NCI-H2081 (cell line): Measurements from ENCODE around the gene ACBD5.
"Not testable (repeated sequence)": the region's sequence is repeated elsewhere in the genome, so short reads cannot be mapped to it uniquely, and the experiment has no call there.

ENCODE experiments used
- DNase-seq, 2 experiments: peaks; one replicate each; lab custom pipeline; 2025; lab: John Stamatoyannopoulos, UW

ACBD5 gene

DNA sequence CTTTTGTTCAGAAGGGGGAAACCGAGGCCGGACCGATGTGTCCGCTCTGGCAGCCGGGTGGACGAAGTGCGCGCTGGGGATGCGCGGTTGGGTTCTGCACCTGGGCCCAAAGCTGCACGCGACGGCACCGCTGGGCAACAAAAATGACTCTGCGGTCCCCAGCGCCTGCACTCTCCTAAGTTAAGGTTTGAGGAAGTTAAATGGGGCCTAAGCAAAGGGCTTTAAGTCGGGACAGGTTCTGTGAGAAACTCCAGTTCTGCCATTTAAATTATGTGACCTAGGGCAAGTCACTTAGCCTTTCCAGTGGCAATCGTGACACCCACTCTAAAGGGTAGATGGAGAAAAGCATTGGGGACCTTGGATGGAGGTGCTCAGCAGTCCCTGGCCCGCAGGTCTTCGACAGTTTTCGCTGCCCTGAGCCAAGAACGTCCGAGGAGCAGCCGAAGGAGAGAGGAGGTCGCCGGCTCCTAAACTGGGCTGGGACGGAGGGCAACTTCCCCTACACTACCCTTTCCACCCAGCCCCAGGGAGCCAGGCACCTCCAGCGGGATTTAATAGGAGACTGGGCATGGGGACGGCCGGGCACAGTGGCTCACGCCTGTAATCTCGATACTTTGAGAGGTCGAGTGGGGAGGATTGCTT, 534 bp upstream of the ACBD5 start:
- no peak for DNase-seq

DNA sequence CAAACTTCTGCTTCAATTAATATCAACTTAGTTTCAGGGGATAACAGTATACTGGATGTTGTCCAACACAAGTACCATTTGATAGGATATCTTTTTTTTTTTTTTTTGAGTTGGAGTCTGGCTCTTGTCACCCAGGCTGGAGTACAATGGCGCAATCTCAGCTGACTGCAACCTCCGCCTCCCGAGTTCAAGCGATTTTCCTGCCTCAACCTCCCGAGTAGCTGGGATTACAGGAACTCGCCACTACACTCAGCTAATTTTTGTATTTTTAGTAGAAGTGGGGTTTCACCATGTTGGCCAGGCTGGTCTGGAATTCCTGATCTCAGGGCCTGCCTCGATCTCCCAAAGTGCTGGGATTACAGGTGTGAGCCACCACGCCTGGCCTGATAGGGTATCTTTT, 3.1 kb downstream of the ACBD5 start:
- DNase-seq = not testable (repeated sequence)

DNA sequence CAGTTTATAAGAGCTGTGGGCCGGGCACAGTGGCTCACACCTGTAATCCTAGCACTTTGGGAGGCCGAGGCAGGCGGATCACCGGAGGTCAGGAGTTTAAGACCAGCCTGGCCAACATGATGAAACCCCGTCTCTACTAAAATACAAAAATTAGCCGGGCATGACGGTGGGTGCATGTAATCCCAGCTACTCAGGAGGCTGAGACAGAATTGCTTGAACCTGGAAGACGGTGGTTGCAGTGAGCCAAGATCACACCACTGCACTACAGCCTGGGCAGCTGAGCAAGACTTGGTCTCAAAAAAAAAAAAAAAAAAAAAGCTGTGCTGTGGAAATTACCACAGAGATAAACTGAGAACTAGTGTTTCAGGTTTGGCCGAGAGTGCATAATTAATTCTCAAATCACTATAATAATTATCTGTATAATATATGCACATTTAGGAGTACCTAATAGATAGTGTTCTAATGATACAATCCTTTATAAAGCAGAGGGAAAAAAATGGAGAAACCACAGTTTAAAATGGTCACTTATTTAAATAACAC, 3.9 kb downstream of the ACBD5 start:
- DNase-seq = not testable (repeated sequence)

DNA sequence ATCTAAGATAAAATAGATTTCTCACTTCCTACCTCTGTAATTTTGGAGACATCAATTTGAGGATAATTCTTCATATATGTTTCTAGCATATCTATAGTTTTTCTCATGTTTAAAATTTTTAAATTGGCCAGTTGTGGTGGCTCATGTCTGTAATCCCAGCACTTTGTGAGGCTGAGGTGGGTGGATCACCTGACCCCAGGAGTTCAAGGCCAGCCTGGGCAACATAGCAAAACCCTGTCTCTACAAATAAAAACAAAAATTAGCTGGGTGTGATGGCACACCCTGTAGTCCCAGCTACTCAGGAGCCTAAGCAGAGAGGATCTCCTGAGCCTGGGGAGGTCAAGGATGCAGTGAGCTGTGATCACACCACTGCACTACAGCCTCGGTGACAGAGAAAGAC, 4.9 kb downstream of the ACBD5 start:
- DNase-seq = no peak

DNA sequence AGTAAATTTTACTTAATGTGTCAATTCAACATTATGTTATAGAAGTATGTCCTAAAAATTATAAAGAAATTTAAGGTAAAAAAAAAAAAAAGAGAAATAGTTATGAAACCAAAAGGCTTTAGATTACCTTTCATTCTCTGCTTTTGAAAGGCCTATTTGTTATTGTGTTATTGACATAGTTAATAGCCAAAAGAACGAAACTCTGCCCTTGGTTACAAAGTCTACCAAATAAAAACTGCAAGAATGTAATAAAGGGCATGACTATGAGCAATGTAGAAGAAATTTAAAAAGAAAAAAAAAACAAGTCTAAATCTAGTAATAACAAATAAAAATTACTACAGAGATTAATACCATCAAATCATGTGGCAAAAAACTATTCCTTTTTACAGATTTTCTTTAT, 10.6 kb downstream of the ACBD5 start:
- no peak for DNase-seq

DNA sequence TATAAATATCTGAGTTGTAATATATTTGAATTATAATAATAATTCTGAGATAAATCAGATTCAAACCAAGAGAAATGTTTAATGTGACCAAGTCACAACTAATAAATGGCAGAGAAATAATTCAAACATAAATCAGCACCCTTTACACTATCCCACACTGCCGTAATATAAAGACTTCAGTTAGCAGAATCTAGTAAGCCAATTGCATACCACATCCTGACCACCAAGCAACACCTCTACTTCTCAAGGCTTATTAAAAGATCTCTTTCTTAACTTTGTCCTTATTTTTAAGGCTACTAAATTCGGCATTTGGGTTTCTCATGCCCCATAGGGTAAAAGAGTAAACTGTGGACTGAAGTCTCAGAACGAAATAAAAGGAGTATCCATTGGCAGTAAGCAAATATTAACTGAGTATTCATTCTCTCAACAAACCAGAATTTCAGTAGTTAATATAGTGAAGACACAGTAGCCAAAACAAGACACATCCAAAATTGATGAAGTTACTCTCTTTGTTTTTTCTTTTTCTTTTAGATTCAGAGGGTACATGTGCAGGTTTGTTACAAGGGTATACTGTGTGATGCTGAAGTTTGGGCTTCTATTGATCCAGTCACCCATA, 14.8 kb downstream of the ACBD5 start:
- no peak for DNase-seq

DNA sequence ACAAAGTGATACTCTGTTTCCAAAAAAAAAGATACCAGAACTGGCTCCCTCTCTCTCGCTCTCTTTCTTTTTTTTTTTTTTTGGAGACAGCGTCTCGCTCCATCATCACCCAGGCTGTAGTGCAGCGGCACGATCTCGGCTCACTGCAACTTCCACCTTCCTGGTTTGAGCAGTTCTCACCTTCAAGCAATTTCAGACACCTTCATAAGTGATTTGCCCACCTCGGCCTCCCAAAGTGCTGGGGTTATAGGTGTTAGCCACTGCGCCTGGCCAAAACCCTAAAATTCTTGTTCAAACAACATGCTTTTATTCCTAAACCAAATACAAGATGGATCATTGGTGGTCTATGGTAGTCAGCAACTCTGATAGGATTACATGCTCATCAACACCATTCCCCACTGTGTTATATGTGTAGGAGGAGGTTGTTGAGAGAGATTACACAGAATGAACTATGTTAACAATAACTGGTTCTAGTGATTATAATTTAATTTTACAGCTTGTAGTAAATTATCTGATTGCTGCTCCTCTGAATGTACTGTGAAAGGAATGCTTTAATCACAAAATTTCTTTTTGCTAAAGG, 15.5 kb downstream of the ACBD5 start:
- no peak for DNase-seq

DNA sequence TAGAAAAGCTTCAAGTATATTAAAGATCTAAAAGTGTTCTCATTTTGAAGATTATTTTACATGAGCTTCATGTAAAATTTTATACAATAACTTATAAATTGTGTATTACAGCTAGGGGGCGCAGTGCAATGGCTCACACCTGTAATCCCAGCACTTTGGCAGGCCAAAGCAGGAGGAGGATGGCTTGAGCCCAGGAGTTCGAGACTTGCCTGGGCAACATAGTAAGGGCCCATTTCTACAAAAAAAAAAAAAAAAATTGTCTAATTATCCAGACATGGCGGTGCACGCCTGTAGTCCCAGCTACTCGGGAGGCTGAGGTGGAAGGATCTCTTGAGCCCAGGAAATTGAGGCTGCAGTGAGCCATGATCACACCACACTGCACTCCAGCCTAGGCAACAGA, 16.6 kb downstream of the ACBD5 start:
- peak in 1 of 2 experiments; percentile 14 for DNase-seq

DNA sequence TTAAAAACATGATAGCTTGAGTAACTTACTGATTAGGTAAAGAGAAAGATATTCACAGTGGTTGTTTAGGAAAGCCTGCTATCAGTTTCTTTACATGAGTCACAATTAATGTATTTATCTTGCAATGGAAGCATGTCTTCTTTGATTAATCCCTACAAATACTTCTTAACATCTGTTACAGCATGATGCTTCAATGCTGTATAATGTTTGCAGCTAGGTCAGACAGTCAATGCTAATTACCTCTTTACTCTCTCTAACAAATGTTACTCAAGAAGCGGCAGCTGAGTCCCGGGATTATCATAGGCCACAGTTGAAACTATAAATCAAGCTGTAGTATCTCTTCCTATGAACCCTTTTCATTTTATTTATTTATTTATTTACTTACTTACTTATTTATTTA, 33.2 kb downstream of the ACBD5 start:
- DNase-seq = no peak

DNA sequence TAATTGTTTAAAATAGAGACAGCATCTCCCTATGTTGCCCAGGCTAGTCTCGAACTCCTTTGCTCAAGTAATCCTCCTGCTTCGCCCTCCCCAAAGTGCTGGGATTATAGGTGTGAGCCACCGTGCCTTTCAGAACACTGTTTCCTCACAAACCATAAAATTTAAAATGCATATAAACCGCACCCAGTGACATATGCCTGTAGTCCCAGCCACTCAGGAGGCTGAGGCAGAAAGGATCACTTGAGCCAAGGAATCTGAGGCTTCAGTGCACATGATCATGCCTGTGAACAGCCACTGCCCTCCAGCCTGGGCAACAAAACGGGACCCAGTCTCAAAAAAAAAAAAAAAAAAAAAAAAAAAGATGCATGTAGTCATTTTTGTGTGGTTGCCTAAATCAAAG, 36.8 kb downstream of the ACBD5 start:
- DNase-seq = no peak

DNA sequence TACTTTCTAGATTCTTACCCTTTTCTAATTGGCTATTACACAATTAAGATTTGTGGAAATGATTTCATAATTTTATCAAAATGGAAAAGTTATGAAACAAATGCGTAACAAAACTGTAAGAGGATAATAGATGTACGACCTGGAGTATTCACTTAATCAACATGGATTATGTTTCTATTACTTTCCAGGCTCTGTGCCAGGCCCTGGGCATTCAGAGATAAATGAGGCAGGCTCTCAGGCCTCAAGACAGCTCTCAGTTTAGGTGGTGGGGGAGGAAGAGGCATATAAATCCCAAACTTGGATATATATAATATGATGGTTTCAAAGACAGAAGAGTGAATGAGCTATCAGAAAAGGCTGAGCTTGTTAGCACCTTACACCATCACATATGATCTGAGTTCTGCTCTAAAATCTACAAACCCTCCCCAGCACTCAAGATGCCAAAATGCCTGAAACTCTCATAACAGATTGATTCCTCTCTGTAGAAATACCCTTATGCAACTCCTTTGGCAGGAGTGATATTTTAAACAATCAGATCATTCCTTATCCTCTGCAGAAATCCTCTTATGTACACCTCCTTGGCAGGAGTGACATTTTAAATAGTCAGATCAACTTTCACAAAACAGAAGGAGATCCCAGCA, 42.5 kb downstream of the ACBD5 start:
- DNase-seq = peak in 1 of 2 experiments; percentile 2

DNA sequence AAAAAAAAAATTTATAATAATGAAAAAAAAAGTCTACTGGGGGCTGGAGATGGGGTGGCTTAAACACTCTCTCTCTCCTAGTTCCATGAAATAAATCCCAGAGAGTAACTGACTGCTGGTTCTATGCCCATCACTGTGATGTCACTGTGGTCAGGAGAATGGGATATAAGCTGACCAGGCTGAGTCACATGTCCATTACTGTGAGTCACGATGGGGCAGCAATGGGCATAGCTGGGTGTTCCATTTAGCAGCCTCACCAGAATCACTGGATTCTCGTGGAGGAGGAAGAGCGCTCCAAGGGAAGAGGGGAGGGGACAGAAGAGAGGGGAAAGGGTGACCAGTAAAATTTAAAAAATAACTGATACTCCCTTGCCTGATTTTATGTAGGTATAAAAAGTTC, 48.3 kb downstream of the ACBD5 start:
- DNase-seq = no peak

DNA sequence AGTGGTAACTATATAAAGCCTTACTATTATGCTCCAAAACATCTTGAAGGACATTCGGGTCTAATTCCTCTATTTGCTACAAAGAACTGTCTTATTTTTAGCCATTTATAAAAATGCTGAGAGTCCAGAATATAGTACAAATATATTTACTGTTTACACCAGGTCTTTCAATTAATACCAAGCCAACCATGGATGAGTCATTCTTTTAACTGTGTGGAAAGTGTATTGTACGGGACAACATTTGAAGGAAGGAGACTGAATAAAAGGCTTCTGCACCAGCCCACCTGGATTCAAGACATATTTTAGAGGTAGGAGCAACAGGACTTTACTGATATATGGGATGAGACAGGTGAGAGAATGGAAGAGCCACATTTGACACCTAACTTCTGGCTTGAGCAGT, 50.1 kb downstream of the ACBD5 start:
- no peak for DNase-seq

DNA sequence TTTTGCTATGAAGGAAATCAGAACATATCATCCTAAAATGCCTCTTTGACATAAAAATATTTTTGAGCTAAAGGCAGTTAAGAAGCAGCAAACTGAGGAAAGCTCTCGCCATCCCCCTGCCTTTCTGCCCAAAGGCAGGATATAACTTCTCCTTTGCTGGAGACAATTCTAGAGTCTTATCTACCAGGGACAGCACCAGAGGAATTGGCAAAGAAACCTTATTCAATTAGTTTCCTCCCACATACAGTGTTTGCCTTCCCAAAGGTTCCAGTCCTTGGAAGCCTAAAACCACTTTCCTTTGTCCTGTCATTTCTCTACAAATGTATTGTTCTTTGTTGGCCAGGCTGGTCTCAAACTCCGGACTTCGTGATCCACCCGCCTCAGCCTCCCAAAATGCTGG, 51.7 kb downstream of the ACBD5 start:
- DNase-seq = no peak

DNA sequence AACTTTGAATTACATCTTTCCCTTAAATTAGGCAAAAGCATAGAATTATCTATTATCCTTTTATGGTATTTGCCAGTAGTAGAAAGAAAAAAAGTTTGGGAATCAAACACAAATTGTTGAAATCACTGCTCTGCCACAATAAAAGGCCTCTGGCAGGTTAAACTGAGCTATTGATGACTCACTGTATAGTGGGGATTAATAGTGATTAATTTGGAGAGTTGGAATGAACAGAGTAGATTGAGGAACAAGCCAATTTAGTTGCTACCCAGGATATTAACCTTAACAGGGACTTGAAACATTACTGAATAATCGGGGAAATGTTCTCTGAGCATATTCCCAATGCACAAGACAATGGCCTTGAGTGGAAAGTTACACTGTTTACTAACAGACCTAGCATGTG, 52.3 kb downstream of the ACBD5 start:
- DNase-seq = no peak

DNA sequence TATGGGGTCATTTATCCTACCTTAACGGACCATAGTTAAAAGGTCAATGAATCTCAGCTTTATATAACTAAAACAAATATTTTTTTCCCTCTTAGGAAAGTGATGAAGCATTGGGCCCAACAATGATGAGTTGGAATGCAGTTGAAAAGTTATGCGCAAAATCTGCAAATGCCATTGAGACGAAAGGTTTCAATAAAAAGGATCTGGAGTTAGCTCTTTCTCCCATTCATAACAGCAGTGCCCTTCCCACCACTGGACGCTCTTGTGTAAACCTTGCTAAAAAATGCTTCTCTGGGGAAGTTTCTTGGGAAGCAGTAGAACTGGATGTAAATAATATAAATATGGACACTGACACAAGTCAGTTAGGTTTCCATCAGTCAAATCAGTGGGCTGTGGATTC, 70.7 kb downstream of the ACBD5 start:
- no peak for DNase-seq

DNA sequence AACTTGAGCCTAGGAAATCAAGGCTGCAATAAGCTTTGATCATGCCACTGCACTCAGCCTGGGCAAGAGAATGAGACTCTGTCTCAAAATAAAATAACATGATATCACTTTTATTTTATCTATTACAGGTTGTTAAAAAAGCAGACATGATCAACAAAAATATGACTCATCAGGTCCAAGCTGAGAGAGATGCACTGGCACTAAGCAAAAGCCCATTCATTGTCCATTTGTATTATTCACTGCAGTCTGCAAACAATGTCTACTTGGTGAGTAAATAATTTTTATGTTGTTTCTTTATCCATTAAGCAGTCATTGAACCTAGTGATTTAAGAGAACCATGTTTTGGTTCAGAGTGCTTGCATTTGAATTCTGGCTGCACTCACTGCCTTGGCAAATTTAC, 82.2 kb downstream of the ACBD5 start:
- DNase-seq = peak in 1 of 2 experiments; percentile 55

DNA sequence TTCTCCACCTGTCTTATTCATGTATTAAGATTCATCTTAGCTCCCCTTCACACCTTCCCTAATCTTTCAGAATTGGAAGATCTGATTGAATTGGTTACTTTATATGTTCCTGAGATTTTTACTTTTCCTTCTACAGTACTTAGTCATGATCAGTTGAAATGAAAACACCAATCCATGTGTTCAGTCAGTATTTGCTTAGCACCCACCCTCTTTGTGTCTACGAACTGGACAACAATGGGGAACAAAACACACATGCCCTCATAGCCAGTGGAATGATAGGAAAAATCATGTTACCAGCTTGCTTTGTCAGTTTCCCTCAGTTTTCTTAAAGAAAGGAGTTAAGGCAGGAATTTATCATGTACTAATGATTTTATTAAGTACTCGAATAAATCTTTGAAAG, 83.4 kb downstream of the ACBD5 start:
- no peak for DNase-seq

DNA sequence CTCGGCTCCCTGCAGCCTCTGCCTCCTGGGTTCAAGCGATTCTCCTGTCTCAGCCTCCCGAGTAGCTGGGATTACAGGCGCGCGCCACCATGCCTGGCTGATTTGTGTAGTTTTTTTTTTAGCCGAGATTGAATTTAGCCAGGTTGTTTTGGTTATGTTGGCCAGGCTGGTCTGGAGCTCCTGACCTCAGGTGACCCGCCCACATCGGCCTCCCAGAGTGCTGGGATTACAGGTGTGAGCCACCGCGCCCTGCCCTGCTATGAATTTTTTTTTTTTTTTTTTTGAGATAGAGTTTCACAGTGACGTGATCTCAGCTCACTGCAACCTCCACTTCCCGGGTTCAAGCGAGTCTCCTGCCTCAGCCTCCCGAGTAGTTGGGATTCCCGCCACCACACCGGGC, 84.0 kb downstream of the ACBD5 start:
- DNase-seq = not testable (repeated sequence)

DNA sequence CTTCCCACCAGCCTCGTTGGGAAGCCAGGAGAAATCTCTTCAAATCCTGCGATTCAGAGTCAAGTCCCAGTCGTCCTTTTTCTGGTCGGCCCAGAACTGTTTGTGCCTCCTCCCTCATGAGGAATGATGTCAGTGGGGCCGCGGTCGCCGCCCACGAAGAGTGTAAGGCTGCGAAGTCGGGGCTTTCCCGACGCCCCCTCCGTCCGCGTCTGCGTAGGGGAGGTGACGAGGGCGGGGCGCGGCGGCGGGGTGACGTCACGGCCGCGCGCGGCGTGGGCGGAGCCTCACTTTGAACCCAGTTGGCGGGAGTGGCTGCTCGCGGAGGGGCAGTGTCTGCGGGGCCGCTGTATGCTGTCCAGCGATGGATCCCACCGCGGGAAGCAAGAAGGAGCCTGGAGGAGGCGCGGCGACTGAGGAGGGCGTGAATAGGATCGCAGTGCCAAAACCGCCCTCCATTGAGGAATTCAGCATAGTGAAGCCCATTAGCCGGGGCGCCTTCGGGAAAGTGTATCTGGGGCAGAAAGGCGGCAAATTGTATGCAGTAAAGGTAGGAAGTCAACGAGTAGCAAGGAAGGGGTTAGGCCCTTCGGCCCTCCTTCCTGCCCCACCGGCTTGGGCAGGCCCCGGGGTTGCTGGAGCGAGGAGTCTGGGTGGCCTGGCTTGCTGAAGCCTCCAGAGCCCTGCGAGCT, 85.4 kb downstream of the ACBD5 start, which contains the start of gene MASTL:
TSS of gene MASTL (plus strand) at position 287 of the 689 bp plus-strand sequence. CDS start at position 362, 75 bp downstream.
- DNase-seq = peak; percentile 69 to 79

DNA sequence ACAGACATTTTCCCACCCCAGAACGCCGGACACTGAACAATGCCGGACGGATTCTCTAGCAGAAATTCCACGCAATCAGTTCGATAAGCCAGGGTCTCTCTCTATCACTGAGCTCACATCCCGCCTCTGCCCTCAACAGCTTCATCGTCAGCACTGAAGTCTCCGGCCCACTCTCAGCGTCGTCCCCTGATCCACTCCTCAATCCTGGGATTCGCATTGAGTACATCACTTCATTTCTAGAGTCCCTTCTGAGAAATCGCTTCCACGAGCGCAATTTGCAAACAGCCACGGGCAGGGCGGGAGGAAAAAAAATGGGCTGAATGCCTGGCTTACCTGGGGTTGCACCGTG, 86.8 kb downstream of the ACBD5 start:
- DNase-seq = peak in 1 of 2 experiments; percentile 3

DNA sequence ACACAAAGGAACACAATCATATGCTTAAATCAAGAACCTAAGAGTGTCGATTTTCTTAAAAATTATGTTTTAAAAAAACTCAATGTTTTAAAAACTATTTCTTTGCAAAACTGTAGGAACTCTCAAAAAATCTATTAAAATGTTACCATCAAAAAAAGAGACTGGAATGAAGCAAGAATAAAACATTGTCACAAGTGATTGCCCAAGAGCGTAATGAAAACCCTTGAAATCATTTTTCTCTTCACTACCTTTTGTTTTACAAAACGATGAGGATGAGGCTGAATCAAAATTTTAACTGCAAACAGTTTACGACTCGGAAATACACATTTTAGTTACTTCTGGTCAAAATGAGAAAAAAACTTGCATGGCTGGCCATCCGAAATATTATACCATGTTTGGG, 87.3 kb downstream of the ACBD5 start:
- DNase-seq = no peak
